HG03521 (cell line): ENCODE measurements around the gene LCK.

ENCODE experiments used
- ATAC-seq: cut with Tn5 transposase; IDR thresholded peaks from one replicate; pipeline ENCODE4 v1.9.1; 2021; ENCODE audit warnings: mild to moderate bottlenecking, moderate library complexity; ENCODE audit not compliant: unreplicated experiment

The LCK gene

GRCh38 chr1:32311709-32312393, 60.8 kb downstream of the LCK start:
- ATAC-seq: no peak

GRCh38 chr1:32316903-32317277, 65.8 kb downstream of the LCK start:
- no peak for ATAC-seq

- ATAC-seq: no peak
Observed at GRCh38 chr1:32318127-32318869, 67.2 kb downstream of the LCK start.

- ATAC-seq: no peak
Observed at GRCh38 chr1:32321712-32322291, 70.7 kb downstream of the LCK start.

GRCh38 chr1:32327204-32327603, 76.1 kb downstream of the LCK start:
- ATAC-seq: no peak

- ATAC-seq: no peak
Observed at GRCh38 chr1:32329931-32330466, 78.9 kb downstream of the LCK start.

- ATAC-seq: no peak
Observed at GRCh38 chr1:32330558-32331151, 79.6 kb downstream of the LCK start.

GRCh38 chr1:32331549-32331948, 80.5 kb downstream of the LCK start:
- ATAC-seq: no peak

GRCh38 chr1:32332290-32333079, 81.4 kb downstream of the LCK start:
- no peak for ATAC-seq

GRCh38 chr1:32333251-32333963, 82.3 kb downstream of the LCK start:
- ATAC-seq: no peak

- ATAC-seq: no peak
Observed at GRCh38 chr1:32334274-32334861, 83.3 kb downstream of the LCK start.

GRCh38 chr1:32334864-32335534, 83.9 kb downstream of the LCK start:
- ATAC-seq: peak; percentile 9

GRCh38 chr1:32335535-32335789, 84.4 kb downstream of the LCK start:
- peak; percentile 14 for ATAC-seq
